ENCODE data around the gene PRPF19.

Gene PRPF19

GRCh38 chr11:60887556-60887955, 18.8 kb downstream of the PRPF19 start:
- DNase-seq (ENCODE audit: extremely low spot score) = no peak
- ChIA-PET POLR2A (no interaction called here), CTCF (interaction anchor here (0.6 to 7.6 kb wide), 26 partner anchors 8 to 622 kb away, joined by 3 to 129 read pairs (median 6); partner anchors contain the start of gene PTGDR2)
- TF ChIP-seq, protein P1, sequence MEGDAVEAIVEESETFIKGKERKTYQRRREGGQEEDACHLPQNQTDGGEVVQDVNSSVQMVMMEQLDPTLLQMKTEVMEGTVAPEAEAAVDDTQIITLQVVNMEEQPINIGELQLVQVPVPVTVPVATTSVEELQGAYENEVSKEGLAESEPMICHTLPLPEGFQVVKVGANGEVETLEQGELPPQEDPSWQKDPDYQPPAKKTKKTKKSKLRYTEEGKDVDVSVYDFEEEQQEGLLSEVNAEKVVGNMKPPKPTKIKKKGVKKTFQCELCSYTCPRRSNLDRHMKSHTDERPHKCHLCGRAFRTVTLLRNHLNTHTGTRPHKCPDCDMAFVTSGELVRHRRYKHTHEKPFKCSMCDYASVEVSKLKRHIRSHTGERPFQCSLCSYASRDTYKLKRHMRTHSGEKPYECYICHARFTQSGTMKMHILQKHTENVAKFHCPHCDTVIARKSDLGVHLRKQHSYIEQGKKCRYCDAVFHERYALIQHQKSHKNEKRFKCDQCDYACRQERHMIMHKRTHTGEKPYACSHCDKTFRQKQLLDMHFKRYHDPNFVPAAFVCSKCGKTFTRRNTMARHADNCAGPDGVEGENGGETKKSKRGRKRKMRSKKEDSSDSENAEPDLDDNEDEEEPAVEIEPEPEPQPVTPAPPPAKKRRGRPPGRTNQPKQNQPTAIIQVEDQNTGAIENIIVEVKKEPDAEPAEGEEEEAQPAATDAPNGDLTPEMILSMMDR (IDR thresholded peaks at IDR 0.05; ENCODE audit: control extremely low read depth, extremely low read depth, low read depth, missing control alignments) = peak; percentile 59

GRCh38 chr11:60880643-60881282, 25.6 kb downstream of the PRPF19 start:
- TF ChIP-seq, protein P1 (IDR thresholded peaks at IDR 0.05; ENCODE audit: control extremely low read depth, extremely low read depth, low read depth, missing control alignments) = no peak
- ChIA-PET POLR2A (no interaction called here), CTCF (interaction anchor here (1.3 to 2.3 kb wide), 4 partner anchors 9 to 49 kb away, joined by 3 to 9 read pairs (median 5); no protein-coding TSS in a partner anchor)
- no peak for DNase-seq (ENCODE audit: extremely low spot score)

GRCh38 chr11:60879971-60880588, 26.3 kb downstream of the PRPF19 start:
- CTCF ChIA-PET = interaction anchor here (1.3 to 2.3 kb wide), 4 partner anchors 9 to 49 kb away, joined by 3 to 9 read pairs (median 5); no protein-coding TSS in a partner anchor
- no peak for DNase-seq (ENCODE audit: extremely low spot score)
- TF ChIP-seq, protein P1 (IDR thresholded peaks at IDR 0.05; ENCODE audit: control extremely low read depth, extremely low read depth, low read depth, missing control alignments) = no peak
- POLR2A ChIA-PET = no interaction called here

DNA sequence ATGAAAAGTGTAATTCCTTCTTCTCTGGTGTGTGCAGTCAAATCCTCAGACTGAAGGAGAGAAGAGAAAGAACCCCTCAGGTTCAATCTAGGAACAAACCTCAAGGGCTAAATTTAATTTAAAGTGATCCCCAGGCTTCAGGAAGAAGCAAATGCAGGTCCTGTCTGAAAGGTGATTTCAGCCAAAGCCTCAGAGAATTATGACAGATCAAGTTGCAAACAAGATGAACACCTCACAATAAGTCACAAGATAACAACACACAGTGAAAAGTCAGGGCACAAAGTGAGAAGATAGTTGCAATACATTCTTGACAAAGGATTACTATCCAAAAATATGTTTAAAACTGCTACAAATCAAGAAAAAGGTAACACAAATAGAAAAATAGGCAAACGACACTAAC, 27.3 kb downstream of the PRPF19 start:
- ChIA-PET CTCF (interaction anchor here (1.5 to 5.1 kb wide), 2 partner anchors 8 to 20 kb away, joined by 4 to 24 read pairs; no protein-coding TSS in a partner anchor), POLR2A (no interaction called here)
- TF ChIP-seq, protein P1 (IDR thresholded peaks at IDR 0.05; ENCODE audit: control extremely low read depth, extremely low read depth, low read depth, missing control alignments) = no peak
- no peak for DNase-seq (ENCODE audit: extremely low spot score)

DNA sequence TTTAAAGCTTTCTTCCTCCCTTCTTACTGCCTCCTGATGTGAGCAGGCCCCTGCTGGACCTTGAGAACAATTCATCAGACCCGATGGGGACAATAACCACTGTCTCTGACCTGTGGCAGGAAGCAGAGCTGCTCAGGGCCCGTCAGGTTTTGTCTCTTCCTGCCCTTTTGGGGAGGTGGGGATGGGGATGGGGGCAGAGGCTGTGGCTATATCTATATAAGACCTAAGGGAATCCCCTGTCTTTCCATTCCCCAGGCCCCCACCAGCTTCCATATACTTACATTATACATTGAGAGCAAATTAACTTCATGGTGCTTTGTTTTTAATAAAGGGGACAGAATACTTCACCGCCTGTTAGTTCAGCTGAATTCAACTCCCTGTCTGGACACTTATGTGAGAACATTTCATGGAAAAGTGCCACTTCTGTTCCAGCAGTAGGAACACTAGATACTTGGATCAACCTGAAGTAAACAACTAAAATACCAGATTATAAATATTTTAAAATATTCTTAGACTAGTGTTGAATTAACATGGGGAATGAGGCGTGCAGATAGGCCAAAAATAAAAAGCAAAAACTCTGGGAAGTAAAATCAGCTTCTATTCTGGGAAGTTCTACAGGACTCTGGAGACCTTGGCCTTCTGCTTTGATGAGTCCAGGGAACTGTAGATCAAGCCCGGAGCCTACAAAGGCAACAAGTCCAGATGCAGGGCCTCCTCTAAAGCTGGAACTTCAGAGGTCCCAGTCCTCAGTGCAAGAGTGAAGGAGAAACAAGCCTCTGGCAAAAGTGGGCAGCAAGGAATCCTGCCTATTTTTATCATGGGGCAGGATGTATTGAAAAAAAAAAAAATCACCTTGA, 27.9 kb downstream of the PRPF19 start:
- ChIA-PET CTCF (interaction anchor here (1.0 to 5.1 kb wide), 3 partner anchors 9 to 20 kb away, joined by 3 to 24 read pairs (median 4); no protein-coding TSS in a partner anchor), POLR2A (interaction anchor here (0.5 kb wide), 1 partner anchor 17 kb away, joined by 3 read pairs; no protein-coding TSS in a partner anchor)
- TF ChIP-seq, protein P1 (IDR thresholded peaks at IDR 0.05; ENCODE audit: control extremely low read depth, extremely low read depth, low read depth, missing control alignments) = no peak
- no peak for DNase-seq (ENCODE audit: extremely low spot score)

DNA sequence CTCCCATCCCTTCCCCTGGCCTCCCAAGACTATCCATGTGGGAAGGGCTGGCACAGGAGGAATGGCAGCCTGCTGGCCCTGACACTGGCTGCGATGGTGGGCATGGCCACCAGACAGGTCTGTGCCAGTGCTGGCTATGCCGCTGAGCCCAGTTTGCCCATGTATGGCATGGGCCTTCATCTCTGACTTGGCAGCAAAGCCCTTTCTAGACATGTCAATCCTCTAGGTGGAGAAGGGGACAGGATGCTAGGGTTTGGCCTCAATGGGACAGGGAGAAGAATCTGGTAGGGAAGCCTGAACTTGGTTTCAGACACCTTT, 30.3 kb downstream of the PRPF19 start:
- POLR2A ChIA-PET = no interaction called here
- CTCF ChIA-PET = interaction anchor here (1.1 to 5.1 kb wide), 5 partner anchors 10 to 22 kb away, joined by 3 to 24 read pairs (median 6); no protein-coding TSS in a partner anchor
- TF ChIP-seq, protein P1 (IDR thresholded peaks at IDR 0.05; ENCODE audit: control extremely low read depth, extremely low read depth, low read depth, missing control alignments) = no peak
- no peak for DNase-seq (ENCODE audit: extremely low spot score)

All from GM10248 (cell line).